GM12892 (cell line): ENCODE measurements around the gene CD93.

Experiments
- DNase-seq: peaks from one replicate; pipeline ENCODE4 v3.0.0; 2011; ENCODE audit not compliant: insufficient read length
- FAIRE-seq: peaks from 2 replicates; lab custom pipeline; 2011; peaks lifted over from hg19 to GRCh38; lab: Jason Lieb, UNC
- POLR2A ChIP-seq: IDR thresholded peaks from 2 replicates; pipeline ENCODE4 v1.6.1; 2011; ENCODE audit warnings: low read depth, low read length, control low read depth
- POLR2AphosphoS5 ChIP-seq: IDR thresholded peaks from 2 replicates; pipeline ENCODE4 v1.6.1; 2011; ENCODE audit warnings: low read depth, low read length, control low read depth
- TAF1 ChIP-seq: IDR thresholded peaks from 2 replicates; pipeline ENCODE4 v1.6.1; 2011; ENCODE audit warnings: low read depth, mild to moderate bottlenecking, control low read depth, low read length, borderline replicate concordance

Gene CD93

DNA sequence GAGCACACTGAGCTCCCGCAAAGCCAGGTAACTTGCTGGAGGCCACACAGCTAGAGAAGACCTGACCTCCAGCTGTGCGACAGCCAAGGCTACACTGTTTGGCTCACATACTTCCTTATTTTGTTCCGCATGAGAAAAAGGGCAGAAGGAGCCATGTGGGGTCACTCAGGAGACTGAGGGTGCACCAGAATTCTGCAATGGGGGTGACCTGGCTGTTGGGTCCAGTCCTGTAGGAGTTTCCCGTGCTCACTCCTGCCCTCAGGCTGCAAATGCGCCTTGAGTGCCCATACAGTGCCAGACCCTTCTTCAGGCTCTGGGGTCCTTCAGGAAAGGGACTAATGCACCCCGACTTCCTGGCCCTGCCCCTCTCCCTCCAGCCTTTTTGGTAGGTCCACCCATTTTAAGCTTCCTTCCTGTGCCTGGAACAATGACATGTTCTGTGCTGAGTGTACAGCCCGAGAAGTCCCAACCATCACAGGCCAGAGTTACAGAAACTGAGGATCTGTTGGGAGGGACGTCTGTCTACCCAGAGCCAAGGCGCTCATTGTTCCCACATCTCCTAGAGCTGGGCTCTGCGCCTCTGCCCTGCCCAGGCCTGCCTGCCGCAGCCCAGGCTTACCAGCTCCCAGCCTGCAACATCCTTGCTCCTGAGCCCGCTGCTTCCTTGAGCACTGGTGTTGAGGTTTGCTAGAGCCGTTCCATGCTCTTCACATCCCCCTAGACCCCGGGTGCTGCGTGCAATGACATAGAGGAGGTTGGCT lies 33.5 kb upstream of the CD93 start:
- FAIRE-seq (no peak), DNase-seq (no peak)
- no peak for TF ChIP-seq POLR2A
- no peak for TF ChIP-seq TAF1
- TF ChIP-seq POLR2AphosphoS5 = no peak

DNA sequence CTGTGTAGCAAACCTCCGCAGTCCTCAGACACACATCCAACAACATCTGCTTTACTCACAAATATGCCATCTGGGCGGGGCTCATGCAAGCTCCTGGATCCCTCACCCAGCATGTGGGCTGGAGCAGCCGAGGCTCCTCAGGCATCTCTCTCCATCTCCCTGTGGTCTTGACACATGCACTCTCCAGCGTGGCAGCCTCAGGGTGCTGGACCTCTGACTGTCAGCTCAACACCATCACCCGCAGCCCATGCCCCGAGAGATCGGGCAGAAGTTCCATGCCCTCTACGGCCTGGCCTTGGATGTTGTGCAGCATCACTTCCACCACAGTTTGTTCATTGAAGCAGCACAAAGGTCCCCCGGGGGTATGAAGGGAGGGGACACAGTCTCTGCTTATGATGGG lies 32.6 kb upstream of the CD93 start:
- no peak for TF ChIP-seq POLR2A
- TF ChIP-seq TAF1 = no peak
- no peak for TF ChIP-seq POLR2AphosphoS5
- no peak for FAIRE-seq
- no peak for DNase-seq

DNA sequence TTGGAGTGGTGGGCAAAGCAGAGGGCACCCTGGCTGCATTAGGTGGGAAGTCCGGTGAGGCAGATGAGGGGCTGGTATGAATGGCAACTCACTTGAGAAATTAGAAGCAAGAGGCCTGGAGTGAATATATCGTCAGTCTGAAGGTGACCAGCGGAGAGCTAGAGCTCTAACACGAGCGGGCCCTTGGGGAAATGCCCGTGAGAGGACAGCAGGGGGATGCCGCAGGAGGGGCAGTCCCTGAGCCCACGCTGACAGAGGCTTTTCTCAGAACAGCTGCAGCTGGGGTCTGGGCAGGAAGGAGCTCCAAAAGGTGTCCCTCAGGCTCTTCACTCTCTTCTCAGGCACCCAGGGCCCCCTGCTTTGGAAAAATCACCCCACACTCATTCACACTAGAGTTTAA lies 32.0 kb upstream of the CD93 start:
- DNase-seq (peak; percentile 57), FAIRE-seq (peak; percentile 76)
- TF ChIP-seq POLR2AphosphoS5 (no peak), POLR2A (no peak), TAF1 (no peak)

DNA sequence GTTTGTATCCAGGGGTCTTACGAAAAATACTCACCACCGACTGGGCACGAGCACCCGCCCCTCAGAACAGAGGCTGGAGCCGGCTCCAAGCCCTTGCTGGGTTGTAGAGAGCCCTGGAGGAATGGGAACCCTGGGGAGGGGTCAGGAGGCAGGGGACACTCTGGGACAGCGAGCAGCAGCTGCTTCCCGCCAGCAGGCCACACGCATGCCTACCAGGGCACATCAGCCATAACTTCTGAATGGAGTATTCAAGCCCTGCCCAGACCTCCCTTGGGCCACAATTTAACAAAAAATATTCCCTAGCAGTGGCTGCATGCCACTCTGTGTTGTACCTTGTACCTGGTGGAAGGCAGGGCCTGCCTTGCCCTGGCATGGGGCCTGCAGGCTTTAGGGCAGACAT lies 31.6 kb upstream of the CD93 start:
- DNase-seq (no peak), FAIRE-seq (no peak)
- TF ChIP-seq TAF1 (no peak), POLR2A (no peak), POLR2AphosphoS5 (no peak)

DNA sequence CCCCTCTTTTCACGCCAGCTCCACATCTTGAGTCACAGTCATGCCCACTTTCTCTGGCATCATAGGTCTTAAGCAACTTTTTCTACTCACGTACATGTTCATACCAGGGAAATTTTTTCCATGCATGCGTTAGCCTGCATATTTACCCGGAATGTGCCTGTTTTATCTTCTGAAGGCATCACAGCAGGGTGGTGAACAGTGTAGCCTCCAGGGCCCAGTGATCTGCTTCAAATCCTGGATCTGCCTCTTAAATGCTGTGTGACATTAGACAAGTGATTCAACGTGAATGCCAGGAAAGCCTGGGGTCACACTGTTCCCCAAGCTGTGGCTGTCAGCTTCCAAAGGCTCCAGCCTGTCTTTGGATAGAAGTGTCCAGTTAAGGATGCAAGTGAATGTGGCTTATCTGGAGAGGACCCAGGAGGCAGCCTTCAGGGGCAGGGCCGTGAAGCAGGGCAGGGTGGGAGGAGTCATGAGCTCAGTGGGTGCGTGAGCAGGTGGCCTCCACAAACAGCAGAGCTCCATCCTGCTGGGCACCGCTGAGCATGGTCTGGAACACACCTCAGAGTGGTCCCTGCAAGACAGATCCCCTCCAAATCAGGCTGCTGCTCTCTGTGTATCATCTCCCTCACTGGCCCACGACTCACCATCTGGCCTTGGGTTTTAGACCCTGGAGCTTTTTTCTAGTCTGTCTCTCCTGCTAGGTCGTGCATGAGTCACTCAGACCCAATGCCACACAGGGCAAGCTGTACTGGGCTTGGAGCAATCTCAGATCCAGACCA lies 30.4 kb upstream of the CD93 start:
- no peak for DNase-seq
- TF ChIP-seq TAF1 = no peak
- no peak for TF ChIP-seq POLR2A
- TF ChIP-seq POLR2AphosphoS5 = no peak
- FAIRE-seq = peak; percentile 70

DNA sequence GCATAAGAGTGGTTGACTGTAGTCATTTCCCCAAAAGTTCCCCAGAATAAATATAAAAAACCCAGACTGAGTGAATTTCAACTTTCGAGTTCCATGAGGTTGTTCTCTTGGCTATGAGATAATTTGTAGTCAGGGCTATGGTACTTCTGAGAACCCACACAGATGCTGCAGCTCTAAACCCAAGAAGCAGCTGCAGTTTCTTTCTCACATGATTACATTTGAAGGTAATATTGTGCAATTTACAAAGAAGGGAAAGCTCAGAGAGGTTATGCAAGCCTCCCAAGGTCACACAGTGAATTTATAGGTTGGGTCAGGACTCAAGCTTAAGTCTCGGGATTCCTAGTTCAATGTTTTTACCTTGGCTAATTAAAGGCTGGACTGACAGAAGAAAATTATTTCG lies 29.7 kb upstream of the CD93 start:
- TF ChIP-seq TAF1 (no peak), POLR2A (no peak), POLR2AphosphoS5 (no peak)
- DNase-seq (no peak), FAIRE-seq (peak; percentile 54)

DNA sequence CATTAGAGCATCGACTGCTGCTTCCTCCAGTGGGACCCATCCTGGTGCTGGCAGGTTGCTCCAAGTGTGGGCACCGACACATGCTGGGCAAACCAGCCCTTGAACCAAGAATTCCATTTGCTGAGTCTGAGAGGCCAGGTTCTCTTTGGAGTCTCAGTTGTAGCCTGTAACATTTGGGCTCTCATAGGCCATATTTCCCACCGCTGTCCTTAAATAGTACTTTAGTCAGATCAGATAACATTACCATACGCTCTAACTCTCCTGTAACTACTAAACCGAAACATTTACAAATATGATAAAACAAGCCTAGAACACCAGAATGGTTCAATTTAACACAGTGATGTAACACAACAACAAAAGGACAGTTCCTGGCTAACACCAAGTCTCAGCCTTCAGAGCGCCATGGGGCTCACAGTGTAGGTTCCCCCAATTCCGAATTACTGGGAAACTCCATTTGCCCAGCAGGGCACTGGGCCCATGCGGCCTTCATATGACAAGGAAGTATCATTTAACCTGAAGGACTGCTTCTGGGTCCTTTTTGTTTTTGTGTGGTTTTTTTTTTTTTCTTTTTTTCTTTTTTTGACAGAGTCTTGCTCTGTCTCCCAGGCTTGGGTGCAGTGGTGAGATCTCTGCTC lies 28.4 kb upstream of the CD93 start:
- DNase-seq (no peak), FAIRE-seq (no peak)
- no peak for TF ChIP-seq POLR2A
- no peak for TF ChIP-seq TAF1
- no peak for TF ChIP-seq POLR2AphosphoS5

DNA sequence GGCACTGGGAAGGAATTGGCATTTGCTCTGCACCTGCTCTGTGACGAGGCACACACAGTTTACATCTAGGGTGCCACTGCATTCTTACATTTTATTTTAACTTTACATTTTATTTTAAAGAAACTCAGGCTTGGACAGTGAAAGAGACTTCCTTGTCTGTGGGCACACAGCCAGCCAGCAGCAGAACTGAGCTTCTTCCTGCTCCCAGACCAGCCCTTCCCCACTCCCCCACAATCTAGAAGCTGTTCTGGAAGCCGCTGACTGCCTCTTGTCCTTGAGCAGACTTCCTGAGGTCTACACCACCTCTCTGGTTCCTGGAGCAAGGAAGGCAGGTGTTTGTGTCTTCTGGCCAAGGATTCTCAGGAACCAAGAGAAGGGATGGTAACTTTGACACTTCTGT lies 27.9 kb upstream of the CD93 start:
- no peak for TF ChIP-seq POLR2A
- TF ChIP-seq POLR2AphosphoS5 = no peak
- TF ChIP-seq TAF1 = no peak
- FAIRE-seq (no peak), DNase-seq (no peak)

DNA sequence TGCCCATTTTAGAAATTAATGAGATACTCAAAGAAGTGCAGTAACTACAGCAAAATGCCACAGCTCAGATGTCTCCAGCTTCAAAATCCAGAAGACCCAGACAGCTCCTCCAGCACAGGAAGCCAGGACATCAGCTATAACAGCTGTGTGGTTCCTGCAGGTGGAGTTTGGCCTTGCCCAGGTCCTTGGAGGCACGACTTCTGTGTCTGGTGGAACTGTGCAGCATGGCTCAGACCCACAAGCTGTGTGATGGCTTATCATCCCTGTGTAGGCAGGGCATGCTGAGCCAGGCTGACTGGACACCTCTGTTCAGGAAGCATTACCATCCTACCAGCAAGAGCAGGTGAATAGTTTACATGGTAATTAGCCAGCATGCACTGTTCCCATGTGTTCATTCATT lies 26.5 kb upstream of the CD93 start:
- FAIRE-seq (no peak), DNase-seq (no peak)
- TF ChIP-seq POLR2A (no peak), POLR2AphosphoS5 (no peak), TAF1 (no peak)

DNA sequence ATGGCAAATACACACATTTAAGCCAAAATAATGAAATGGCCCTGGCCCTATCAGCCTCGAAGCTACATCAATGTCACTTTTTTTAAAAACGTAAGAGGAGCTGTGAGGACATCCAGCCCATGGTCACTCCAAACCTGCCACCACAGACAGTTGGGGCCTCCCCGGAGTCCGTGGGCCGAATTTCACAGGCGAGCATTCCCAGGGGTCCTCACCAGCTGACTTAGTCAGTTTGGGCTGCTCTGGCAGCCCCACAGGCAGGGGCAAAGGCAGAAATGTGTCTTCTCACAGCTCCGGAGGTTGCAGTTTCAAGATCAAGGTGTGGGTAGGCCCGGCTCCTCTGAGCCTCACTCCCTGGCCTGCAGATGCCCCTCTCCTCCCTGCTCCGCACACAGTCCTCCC lies 25.8 kb upstream of the CD93 start:
- TF ChIP-seq POLR2AphosphoS5 = no peak
- TF ChIP-seq TAF1 = no peak
- TF ChIP-seq POLR2A = no peak
- FAIRE-seq (no peak), DNase-seq (no peak)

DNA sequence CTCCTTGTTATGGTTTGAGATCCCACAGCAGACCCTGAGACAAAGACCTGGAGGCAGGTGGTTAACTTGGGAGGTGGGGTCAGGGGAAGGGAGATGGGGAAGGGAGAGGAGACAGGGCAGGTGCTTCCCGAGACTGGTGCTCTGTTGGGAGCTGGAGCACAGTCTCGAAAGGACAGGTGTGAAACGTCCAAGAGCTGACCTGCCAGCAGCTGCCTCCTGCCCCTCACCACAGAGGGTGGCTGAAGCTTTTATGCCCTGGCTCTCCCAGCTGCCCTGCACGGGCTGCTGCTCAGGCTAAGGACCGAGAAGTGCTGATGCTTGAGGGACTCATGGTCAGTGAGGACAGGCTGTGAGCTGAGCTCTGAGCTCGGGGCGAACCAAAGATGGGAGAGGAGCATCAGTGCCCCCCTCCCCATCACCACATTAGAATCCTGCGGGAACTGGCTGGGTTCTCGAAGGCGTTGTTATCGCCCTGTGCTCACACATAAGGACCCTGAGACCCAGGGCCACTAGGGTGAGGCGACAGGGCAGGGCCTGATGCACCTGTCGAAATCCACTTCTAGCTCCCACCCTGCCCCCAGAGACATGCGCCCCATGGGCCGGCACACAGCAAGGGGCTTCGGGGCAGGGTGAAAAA lies 25.3 kb upstream of the CD93 start:
- FAIRE-seq (no peak), DNase-seq (no peak)
- no peak for TF ChIP-seq POLR2AphosphoS5
- no peak for TF ChIP-seq TAF1
- TF ChIP-seq POLR2A = no peak

DNA sequence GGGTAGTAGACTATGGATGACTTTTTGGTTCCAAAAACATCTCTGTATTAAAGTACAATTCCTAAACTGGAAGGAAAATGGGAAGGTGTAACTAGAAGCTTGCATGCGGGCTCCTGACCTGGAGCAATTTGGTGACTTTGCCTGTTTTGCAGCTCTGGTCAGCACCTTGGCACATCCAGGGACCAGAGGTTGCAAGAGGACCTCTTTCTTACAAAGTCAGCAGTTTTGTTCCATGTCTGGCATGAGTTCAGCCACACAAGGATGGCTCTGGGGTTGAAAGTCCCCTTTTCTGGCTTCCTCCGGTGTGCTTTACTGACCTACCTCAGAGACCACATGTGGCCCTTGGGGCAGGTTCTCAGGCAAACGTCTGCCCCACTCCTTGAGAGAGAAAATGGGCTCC lies 22.7 kb upstream of the CD93 start:
- no peak for DNase-seq
- FAIRE-seq = no peak
- TF ChIP-seq TAF1 (no peak), POLR2A (no peak)
